ENCODE measurements around the gene CLK2. TPM values are rescaled to one million over a fixed set of nuclear protein-coding genes. Genes with fewer than 3 reads are reported as not detected.

Gene CLK2
- total RNA-seq, 1 experiment from 2014 or later = 43.9 TPM

DNA sequence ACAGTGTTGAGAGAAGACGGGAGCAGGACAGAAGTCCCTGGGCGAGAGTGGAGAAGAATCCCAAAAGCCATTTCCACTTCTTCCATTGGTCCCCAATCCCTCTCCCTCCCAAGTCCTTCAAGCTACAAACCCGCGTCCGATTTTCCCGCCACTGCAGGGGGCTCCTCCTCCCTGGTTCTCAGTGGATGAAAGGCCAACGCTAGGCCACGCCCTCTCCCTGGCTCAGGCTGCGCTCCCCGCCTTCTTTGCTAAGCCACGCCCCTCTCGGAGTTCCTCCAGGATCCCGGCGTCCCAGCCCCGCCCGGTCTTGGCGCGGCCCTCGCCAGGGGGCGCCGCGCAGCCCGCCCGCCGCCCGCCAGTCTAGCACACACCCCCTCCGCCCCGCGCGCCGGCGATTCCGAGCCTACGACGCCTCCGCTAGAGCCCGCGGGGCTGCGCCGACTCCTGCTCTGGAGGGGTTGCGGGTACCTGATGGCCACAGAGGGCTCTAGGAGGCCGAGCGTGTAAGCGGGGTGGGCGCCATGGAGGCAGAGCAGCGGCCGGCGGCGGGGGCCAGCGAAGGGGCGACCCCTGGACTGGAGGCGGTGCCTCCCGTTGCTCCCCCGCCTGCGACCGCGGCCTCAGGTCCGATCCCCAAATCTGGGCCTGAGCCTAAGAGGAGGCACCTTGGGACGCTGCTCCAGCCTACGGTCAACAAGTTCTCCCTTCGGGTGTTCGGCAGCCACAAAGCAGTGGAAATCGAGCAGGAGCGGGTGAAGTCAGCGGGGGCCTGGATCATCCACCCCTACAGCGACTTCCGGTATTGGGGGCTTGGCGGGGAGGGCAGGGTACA lies 4.0 kb upstream of the CLK2 start, which contains the start of gene HCN3:
TSS of gene HCN3 (plus strand) at position 394 of the 832 bp plus-strand sequence. CDS start at position 522, 128 bp downstream.
- Histone ChIP-seq H3F3A (ENCODE audit: insufficient read depth, low read depth) (peaks cover 47% of the 10 kb centered on the region), H3K36me3 (ENCODE audit: low read depth) (no peaks in the 10 kb centered on the region), H3K9me3 (ENCODE audit: insufficient read depth, low read depth) (no peaks in the 10 kb centered on the region), H3K4me2 (peak within 1 kb of the TSS; percentile 99), H2AFZ (peak within 1 kb of the TSS; percentile 96), H3K79me2 (ENCODE audit: low read depth) (peaks cover 8% of the 10 kb centered on the region), H3K9me2 (ENCODE audit: insufficient read depth) (no peaks in the 10 kb centered on the region), H3K4me1 (replicated peaks; ENCODE audit: insufficient read depth) (peaks cover 13% of the 10 kb centered on the region), H3K27ac (no peak within 1 kb of the TSS), H3K4me3 (peak within 1 kb of the TSS; percentile 96), H4K20me1 (ENCODE audit: insufficient read depth) (peaks cover 5% of the 10 kb centered on the region; the same call in 1 of the 2 replicates), H3K27me3 (ENCODE audit: insufficient read depth, low read depth) (no peaks in the 10 kb centered on the region)
- intact Hi-C loops (cut with micrococcal nuclease; ENCODE audit: unreplicated experiment) = loop anchor here (2.0 kb wide), 1 partner anchor 46 kb away; no protein-coding TSS in a partner anchor
- BruUV-seq (replicated peaks) = no TSS peak
- TF ChIP-seq, protein P1, sequence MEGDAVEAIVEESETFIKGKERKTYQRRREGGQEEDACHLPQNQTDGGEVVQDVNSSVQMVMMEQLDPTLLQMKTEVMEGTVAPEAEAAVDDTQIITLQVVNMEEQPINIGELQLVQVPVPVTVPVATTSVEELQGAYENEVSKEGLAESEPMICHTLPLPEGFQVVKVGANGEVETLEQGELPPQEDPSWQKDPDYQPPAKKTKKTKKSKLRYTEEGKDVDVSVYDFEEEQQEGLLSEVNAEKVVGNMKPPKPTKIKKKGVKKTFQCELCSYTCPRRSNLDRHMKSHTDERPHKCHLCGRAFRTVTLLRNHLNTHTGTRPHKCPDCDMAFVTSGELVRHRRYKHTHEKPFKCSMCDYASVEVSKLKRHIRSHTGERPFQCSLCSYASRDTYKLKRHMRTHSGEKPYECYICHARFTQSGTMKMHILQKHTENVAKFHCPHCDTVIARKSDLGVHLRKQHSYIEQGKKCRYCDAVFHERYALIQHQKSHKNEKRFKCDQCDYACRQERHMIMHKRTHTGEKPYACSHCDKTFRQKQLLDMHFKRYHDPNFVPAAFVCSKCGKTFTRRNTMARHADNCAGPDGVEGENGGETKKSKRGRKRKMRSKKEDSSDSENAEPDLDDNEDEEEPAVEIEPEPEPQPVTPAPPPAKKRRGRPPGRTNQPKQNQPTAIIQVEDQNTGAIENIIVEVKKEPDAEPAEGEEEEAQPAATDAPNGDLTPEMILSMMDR (conservative IDR thresholded peaks at IDR 0.05) = peak; percentile 68; the same call in 1 of the 2 replicates
- no peak for TF ChIP-seq EZH2 (IDR thresholded peaks at IDR 0.05; ENCODE audit: low read depth)
- DNase-seq = peak; percentile 85 to 97
- POLR2A ChIA-PET (ENCODE audit: unreplicated experiment) = interaction anchor here (0.6 to 0.9 kb wide), 2 partner anchors 18 to 46 kb away, joined by 3 to 4 read pairs; no protein-coding TSS in a partner anchor
- CTCF ChIA-PET = no interaction called here

DNA sequence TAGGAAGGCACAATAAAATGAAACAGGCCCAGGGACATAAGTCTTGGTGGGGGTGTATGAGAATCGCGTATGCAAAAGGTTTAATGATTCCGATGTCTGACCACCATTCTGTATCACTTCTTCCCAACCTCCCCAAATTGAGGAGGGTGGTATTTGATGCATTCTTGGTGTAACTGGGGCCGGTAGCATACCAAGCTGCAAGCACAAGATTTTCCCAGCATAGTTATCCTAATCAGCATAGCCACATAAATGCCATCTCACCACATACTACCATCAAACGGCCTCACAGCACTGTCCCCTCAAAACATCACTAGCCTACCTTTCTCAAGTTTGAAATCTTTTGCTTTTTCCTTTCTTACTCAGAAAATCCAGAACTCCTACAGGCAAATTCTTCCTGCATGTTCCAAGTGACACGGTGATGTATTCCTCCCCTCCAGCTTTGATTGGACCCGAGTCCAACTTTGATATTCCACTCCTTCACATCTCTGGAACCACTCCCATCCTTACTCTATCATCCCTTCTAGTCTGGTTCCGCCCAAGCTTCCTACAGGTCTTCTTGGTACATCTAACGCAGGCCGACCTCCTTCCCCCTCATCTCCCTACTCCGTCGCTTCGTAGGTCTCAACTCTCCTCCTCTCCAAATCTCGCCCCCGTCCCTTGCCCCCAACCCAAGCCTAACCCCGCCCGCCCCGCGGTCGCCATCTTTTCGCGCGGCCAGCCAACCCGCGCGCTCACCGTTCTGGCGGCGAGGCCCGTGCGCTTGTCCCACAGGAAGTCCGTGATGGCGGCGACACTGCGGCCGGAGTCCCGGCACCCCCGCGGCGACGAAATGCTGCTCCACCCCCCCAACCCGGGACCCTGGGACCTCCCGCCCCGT lies 600 bp downstream of the CLK2 start:
- Histone ChIP-seq H3K27ac (peak overlapping the region; percentile 62), H3F3A (ENCODE audit: insufficient read depth, low read depth) (peaks cover 53% of the 10 kb centered on the region), H3K9me3 (ENCODE audit: insufficient read depth, low read depth) (no peaks in the 10 kb centered on the region), H3K36me3 (ENCODE audit: low read depth) (peaks cover 24% of the 10 kb centered on the region), H3K4me2 (peak overlapping the region; percentile 90), H4K20me1 (ENCODE audit: insufficient read depth) (peaks cover 13% of the 10 kb centered on the region), H2AFZ (peak overlapping the region; percentile 97), H3K4me1 (replicated peaks; ENCODE audit: insufficient read depth) (peaks cover 14% of the 10 kb centered on the region), H3K27me3 (ENCODE audit: insufficient read depth, low read depth) (no peaks in the 10 kb centered on the region), H3K4me3 (peak overlapping the region; percentile 76), H3K79me2 (ENCODE audit: low read depth) (peaks cover 28% of the 10 kb centered on the region), H3K9me2 (ENCODE audit: insufficient read depth) (no peaks in the 10 kb centered on the region)
- BruUV-seq (replicated peaks) = TSS peak; percentile 72
- intact Hi-C loops (cut with micrococcal nuclease; ENCODE audit: unreplicated experiment) = loop anchor here (2.0 kb wide), 1 partner anchor 36 kb away; the partner anchor contains the start of gene FDPS
- TF ChIP-seq, protein P1 (conservative IDR thresholded peaks at IDR 0.05) = no peak
- TF ChIP-seq EZH2 (IDR thresholded peaks at IDR 0.05; ENCODE audit: low read depth) = no peak
- ChIA-PET CTCF (interaction anchor here (0.6 to 1.0 kb wide), 2 partner anchors 22 to 183 kb away, joined by 5 read pairs; no protein-coding TSS in a partner anchor), POLR2A (ENCODE audit: unreplicated experiment) (interaction anchor here (0.5 to 0.8 kb wide), 4 partner anchors 11 to 343 kb away, joined by 3 read pairs; partner anchors contain the start of gene SCAMP3)
- no peak for DNase-seq

DNA sequence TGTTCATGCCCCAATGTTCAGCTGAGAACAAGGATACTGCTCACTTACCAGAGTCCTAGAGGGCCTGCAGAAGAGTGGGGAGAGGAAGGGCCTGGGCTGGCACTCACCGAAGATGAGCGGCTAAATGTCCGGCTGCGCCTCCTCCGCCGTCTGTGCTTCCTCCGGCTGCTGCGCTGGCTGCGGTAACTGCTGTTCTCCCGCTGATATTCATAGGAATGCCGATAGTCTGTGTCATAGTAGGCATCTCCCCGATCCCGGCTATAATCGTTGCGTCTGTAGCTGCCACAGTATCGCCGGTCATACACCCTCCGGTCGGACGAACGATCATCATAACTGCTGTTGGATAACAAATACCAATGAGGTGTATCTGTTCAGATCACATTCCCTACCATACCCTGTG lies 3.9 kb downstream of the CLK2 start:
- H3K9me2 ChIP-seq (ENCODE audit: insufficient read depth) = no peaks in the 10 kb centered on the region
- no peak for DNase-seq
- no TSS peak for BruUV-seq (replicated peaks)
- no peak overlapping the region for H3K27ac ChIP-seq
- ChIA-PET CTCF (no interaction called here), POLR2A (ENCODE audit: unreplicated experiment) (no interaction called here)
- peaks cover 33% of the 10 kb centered on the region for H3K36me3 ChIP-seq (ENCODE audit: low read depth)
- H3K4me2 ChIP-seq = no peak overlapping the region
- intact Hi-C loops (cut with micrococcal nuclease; ENCODE audit: unreplicated experiment) = no loop called here
- no peak overlapping the region for H3K4me3 ChIP-seq
- no peak overlapping the region for H2AFZ ChIP-seq
- peaks cover 14% of the 10 kb centered on the region for H3K4me1 ChIP-seq (replicated peaks; ENCODE audit: insufficient read depth)
- H4K20me1 ChIP-seq (ENCODE audit: insufficient read depth) = peaks cover 13% of the 10 kb centered on the region
- TF ChIP-seq EZH2 (IDR thresholded peaks at IDR 0.05; ENCODE audit: low read depth) = no peak
- TF ChIP-seq, protein P1 (conservative IDR thresholded peaks at IDR 0.05) = no peak
- peaks cover 28% of the 10 kb centered on the region for H3K79me2 ChIP-seq (ENCODE audit: low read depth)
- H3K9me3 ChIP-seq (ENCODE audit: insufficient read depth, low read depth) = no peaks in the 10 kb centered on the region
- H3F3A ChIP-seq (ENCODE audit: insufficient read depth, low read depth) = peaks cover 69% of the 10 kb centered on the region
- no peaks in the 10 kb centered on the region for H3K27me3 ChIP-seq (ENCODE audit: insufficient read depth, low read depth)
